Sigmoid colon (tissue), 3 donors: Measurements from ENCODE around the gene DNAL1.

Source experiments
- POLR2A ChIP-seq, 2 donors: fragments of 450-650 bp; IDR thresholded peaks; one replicate each; pipeline ENCODE4 v1.6.1; 2016; ENCODE audit warnings: antibody characterized with exemption in 2 of 2, mild to moderate bottlenecking in 2 of 2, moderate library complexity in 2 of 2
- TF ChIP-seq, protein P1 (sequence below), 4 experiments: fragments of 450-650 bp in 3 of 4; fragments of 200-600 bp in 1 of 4; IDR thresholded peaks; one replicate each; pipeline ENCODE4 v1.5.1; 2016 to 2019; ENCODE audit warnings: antibody characterized with exemption in 4 of 4, mild to moderate bottlenecking in 3 of 4, moderate library complexity in 2 of 4

DNA sequence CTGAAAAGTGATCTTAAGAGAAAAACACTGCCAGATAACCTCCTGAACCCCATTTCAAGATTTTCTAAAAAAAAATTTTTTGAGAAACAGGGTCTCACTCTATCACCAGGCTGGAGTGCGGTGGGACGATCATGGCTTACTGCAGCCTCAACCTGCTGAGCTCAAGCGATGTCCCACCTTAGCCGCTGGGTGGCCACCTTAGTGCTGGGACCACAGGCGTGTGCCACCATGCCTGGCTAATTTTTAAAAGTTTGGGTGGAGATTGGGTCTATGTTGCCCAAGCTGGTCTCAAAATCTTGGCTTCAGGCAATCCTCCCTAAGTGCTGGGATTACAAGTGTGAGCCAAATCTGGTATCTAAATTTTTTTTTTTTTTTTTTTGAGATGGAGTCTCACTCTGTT is 66.0 kb downstream of the DNAL1 start:
- TF ChIP-seq, protein P1, sequence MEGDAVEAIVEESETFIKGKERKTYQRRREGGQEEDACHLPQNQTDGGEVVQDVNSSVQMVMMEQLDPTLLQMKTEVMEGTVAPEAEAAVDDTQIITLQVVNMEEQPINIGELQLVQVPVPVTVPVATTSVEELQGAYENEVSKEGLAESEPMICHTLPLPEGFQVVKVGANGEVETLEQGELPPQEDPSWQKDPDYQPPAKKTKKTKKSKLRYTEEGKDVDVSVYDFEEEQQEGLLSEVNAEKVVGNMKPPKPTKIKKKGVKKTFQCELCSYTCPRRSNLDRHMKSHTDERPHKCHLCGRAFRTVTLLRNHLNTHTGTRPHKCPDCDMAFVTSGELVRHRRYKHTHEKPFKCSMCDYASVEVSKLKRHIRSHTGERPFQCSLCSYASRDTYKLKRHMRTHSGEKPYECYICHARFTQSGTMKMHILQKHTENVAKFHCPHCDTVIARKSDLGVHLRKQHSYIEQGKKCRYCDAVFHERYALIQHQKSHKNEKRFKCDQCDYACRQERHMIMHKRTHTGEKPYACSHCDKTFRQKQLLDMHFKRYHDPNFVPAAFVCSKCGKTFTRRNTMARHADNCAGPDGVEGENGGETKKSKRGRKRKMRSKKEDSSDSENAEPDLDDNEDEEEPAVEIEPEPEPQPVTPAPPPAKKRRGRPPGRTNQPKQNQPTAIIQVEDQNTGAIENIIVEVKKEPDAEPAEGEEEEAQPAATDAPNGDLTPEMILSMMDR (IDR thresholded peaks at IDR 0.05): no peak
- TF ChIP-seq POLR2A (IDR thresholded peaks at IDR 0.05): no peak
